ENCODE measurements around the gene BLMH.
"Not testable (repeated sequence)": the region's sequence is repeated elsewhere in the genome, so short reads cannot be mapped to it uniquely, and the experiment has no call there.

DNA sequence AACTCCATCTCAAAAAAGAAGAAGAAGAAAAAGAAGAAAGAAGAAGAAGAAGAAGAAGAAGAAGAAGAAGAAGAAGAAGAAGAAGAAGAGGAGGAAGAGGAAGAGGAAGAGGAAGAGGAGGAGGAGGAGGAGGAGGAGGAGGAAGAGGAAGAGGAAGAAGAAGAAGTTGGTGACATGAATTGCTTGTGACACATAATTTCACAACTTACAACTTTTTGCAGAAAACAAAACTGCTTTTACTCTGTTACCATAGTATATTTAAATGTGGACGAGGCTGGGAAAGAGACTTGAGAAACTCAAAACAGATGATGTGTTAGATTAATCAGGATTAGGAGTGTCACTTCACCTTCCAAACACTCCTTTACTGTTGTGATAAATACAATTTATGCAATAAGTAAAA, 61.7 kb downstream of the BLMH start:
- TF ChIP-seq, protein P1, sequence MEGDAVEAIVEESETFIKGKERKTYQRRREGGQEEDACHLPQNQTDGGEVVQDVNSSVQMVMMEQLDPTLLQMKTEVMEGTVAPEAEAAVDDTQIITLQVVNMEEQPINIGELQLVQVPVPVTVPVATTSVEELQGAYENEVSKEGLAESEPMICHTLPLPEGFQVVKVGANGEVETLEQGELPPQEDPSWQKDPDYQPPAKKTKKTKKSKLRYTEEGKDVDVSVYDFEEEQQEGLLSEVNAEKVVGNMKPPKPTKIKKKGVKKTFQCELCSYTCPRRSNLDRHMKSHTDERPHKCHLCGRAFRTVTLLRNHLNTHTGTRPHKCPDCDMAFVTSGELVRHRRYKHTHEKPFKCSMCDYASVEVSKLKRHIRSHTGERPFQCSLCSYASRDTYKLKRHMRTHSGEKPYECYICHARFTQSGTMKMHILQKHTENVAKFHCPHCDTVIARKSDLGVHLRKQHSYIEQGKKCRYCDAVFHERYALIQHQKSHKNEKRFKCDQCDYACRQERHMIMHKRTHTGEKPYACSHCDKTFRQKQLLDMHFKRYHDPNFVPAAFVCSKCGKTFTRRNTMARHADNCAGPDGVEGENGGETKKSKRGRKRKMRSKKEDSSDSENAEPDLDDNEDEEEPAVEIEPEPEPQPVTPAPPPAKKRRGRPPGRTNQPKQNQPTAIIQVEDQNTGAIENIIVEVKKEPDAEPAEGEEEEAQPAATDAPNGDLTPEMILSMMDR (IDR thresholded peaks at IDR 0.05) = not testable (repeated sequence)
- TF ChIP-seq POLR2A (IDR thresholded peaks at IDR 0.05) = not testable (repeated sequence)

All from thyroid gland (tissue), 4 donors.